Erythroblast (primary cell): ENCODE measurements around the gene TBC1D24.

Source experiments
- GATA1 ChIP-seq: IDR thresholded peaks from 2 replicates; pipeline ENCODE4 v1.6.1; 2011; ENCODE audit warnings: low read depth, mild to moderate bottlenecking, control low read depth, low read length, moderate library complexity
- POLR2A ChIP-seq: IDR thresholded peaks from 2 replicates; pipeline ENCODE4 v1.6.1; 2011; ENCODE audit warnings: mild to moderate bottlenecking, low read length

- TF ChIP-seq POLR2A, result no peak
- TF ChIP-seq GATA1, result no peak
Observed at GRCh38 chr16:2523801-2524231, 48.9 kb downstream of the TBC1D24 start.
